Ascending aorta (tissue), 2 donors: ENCODE measurements around the gene ASRGL1. TPM values are rescaled to one million over a fixed set of nuclear protein-coding genes. Genes with fewer than 3 reads are reported as not detected.

Source experiments
- DNase-seq, 2 donors: peaks; one replicate each; pipeline ENCODE4 v3.0.0-alpha.2; 2019; ENCODE audit warnings: low spot score in 2 of 2
- H3K27ac ChIP-seq, 2 donors: fragments of 200-600 bp; sonication (generic); one replicate each; pipeline ENCODE4 v1.5.1; 2016 to 2017; ENCODE audit warnings: mild to moderate bottlenecking in 1 of 2
- H3K27me3 ChIP-seq: fragments of 200-600 bp; sonication (generic); one replicate; pipeline ENCODE4 v1.5.1; 2017
- H3K36me3 ChIP-seq, 2 donors: fragments of 200-600 bp; sonication (generic); one replicate each; pipeline ENCODE4 v1.5.1; 2016
- H3K4me1 ChIP-seq, 2 donors: fragments of 200-600 bp; sonication (generic); one replicate each; pipeline ENCODE4 v1.5.1; 2016 to 2017; ENCODE audit warnings: mild to moderate bottlenecking in 1 of 2
- H3K4me3 ChIP-seq, 2 donors: fragments of 200-600 bp; sonication (generic); one replicate each; pipeline ENCODE4 v1.5.1; 2016 to 2017; ENCODE audit warnings: mild to moderate bottlenecking in 1 of 2
- H3K9me3 ChIP-seq, 2 donors: fragments of 200-600 bp; sonication (generic); one replicate each; pipeline ENCODE4 v1.5.1; 2016
- intact Hi-C: fragments of 100-400 bp; cut with DNase I; formaldehyde crosslinking; loops from one replicate; pipeline ENCODE4 v1.15.1; 2023
- total RNA-seq: library from RNA; depleted of rRNA; stranded (reverse); fragments of >200 nt; gene quantifications from one replicate; pipeline ENCODE4 v1.1.0, GENCODE V29; 2016
- TF ChIP-seq, protein P1 (sequence below), 3 experiments: fragments of 200-600 bp in 2 of 3; fragments of 450-650 bp in 1 of 3; sonication (generic) in 2 of 3; IDR thresholded peaks; one replicate each; pipeline ENCODE4 v1.5.1; 2016 to 2019; ENCODE audit warnings: antibody characterized with exemption in 3 of 3, mild to moderate bottlenecking in 1 of 3, moderate library complexity in 1 of 3

The ASRGL1 gene
- total RNA-seq, 1 donor from 2014 or later, result 69.8 TPM

DNA sequence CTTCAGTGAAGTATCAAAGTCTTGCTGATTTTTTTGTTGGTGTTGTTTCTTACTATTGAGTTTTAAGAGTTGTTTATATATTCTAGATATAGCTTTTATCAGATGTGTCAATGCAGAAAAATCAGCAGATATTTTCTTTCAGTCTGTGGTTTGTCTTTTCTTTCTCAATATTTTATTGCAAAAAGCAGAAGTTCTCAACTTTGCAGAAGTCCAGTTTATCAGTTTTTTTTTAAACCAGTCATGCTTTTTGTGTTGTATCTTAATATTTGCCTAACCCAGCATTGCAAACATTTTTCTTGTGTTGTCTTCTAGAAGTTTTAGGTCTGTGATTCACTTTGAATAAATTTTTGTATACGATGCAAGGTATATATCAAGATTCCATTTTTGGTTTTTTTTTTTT lies 7.0 kb downstream of the ASRGL1 start:
- no peaks in the 10 kb centered on the region for H3K4me1 ChIP-seq
- H3K36me3 ChIP-seq, result no peaks in the 10 kb centered on the region
- H3K27ac ChIP-seq, result no peak overlapping the region
- H3K4me3 ChIP-seq, result no peak overlapping the region
- H3K9me3 ChIP-seq, result no peaks in the 10 kb centered on the region
- no peaks in the 10 kb centered on the region for H3K27me3 ChIP-seq
- no peak for DNase-seq
- TF ChIP-seq, protein P1, sequence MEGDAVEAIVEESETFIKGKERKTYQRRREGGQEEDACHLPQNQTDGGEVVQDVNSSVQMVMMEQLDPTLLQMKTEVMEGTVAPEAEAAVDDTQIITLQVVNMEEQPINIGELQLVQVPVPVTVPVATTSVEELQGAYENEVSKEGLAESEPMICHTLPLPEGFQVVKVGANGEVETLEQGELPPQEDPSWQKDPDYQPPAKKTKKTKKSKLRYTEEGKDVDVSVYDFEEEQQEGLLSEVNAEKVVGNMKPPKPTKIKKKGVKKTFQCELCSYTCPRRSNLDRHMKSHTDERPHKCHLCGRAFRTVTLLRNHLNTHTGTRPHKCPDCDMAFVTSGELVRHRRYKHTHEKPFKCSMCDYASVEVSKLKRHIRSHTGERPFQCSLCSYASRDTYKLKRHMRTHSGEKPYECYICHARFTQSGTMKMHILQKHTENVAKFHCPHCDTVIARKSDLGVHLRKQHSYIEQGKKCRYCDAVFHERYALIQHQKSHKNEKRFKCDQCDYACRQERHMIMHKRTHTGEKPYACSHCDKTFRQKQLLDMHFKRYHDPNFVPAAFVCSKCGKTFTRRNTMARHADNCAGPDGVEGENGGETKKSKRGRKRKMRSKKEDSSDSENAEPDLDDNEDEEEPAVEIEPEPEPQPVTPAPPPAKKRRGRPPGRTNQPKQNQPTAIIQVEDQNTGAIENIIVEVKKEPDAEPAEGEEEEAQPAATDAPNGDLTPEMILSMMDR (IDR thresholded peaks at IDR 0.05), result no peak
- intact Hi-C loops, result no loop called here

DNA sequence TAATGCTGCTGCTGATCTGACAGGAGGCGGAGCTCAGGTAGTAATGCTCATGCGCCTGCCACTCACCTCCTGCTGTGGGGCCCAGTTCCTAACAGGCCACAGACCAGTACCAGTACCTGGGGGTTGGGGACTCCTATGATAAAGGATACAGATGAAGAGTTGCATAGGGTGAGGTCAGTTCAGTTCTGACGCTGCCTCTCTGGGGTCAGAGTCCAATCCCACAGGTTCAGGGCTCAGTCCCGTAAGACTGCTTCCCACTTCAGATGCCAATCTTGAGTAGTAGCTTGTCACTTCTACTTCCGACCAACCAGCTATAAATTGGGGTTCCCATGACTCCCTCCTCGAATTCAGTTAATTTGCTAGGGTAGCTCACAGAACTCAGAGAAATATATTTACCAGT lies 8.6 kb downstream of the ASRGL1 start:
- Histone ChIP-seq H3K36me3 (no peaks in the 10 kb centered on the region), H3K4me3 (no peak overlapping the region), H3K27me3 (no peaks in the 10 kb centered on the region), H3K9me3 (no peaks in the 10 kb centered on the region), H3K4me1 (no peaks in the 10 kb centered on the region), H3K27ac (no peak overlapping the region)
- intact Hi-C loops, result no loop called here
- TF ChIP-seq, protein P1 (IDR thresholded peaks at IDR 0.05), result no peak
- no peak for DNase-seq

DNA sequence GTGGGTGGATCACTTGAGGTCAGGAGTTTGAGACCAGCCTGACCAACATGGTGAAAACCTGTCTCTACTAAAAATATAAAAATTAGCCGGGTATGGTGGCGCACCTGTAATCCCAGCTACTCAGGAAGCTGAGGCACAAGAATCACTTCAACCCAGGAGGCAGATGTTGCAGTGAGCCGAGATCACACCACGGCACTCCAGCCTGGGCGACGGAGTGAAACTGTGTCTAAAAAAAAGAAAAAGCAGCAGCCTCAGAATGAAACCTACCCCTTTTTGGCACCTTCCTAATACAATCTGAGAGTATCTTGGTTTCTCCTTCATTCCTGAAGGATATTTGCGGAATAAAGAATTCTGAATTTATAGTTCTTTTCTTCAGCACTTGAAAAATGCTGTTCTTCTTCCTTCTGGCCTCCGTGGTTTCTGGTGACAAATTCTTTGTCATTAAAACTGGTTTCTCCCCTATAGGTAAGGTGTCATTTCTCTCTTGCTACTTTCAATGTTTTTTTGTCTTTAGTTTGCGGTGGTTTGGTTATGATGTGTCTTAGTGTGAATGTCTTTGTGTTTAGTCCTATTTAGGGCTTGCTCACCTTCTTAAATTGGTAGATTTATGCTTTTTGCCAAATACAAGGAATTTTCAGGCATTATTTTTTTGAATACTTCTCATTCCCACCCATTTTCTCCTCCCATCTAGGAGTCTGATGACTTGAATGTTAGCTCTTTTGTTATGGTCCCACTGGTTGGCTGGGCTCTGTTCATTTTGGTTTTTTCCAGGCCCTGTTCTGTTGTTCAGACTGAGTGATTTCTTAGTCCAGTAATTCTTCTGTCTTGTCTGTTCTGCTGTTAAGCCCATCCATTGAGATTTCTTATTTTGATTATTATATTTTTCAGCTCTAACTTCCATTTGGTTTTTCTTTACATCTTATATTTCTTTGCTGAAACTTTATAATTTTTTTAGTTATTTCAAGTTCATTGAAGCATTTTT lies 15.4 kb downstream of the ASRGL1 start:
- Histone ChIP-seq H3K9me3 (no peaks in the 10 kb centered on the region), H3K27me3 (no peaks in the 10 kb centered on the region), H3K4me1 (no peaks in the 10 kb centered on the region), H3K4me3 (no peak overlapping the region), H3K27ac (no peak overlapping the region), H3K36me3 (no peaks in the 10 kb centered on the region)
- no peak for DNase-seq
- intact Hi-C loops, result no loop called here
- TF ChIP-seq, protein P1 (IDR thresholded peaks at IDR 0.05), result no peak

DNA sequence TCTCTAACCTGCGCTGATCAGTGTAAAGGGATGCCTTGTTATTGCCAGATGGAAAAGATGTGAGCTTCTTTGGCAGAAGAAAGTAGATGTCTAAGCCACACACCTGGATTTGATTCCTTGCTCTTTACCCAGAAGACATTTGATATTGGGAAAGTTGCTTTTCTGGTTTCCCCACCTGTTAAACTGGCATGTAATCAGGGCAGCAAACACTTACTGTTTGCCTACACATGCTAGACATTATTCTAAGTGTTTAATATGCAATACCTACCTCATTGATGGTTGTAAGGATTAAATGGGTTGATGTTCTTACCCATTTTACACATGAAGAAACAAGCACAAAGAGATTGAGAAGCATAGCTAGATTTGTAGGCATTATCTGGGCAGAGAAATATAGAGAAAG lies 16.6 kb downstream of the ASRGL1 start:
- Histone ChIP-seq H3K27ac (no peak overlapping the region), H3K36me3 (no peaks in the 10 kb centered on the region), H3K27me3 (no peaks in the 10 kb centered on the region), H3K4me1 (no peaks in the 10 kb centered on the region), H3K4me3 (no peak overlapping the region), H3K9me3 (no peaks in the 10 kb centered on the region)
- intact Hi-C loops, result no loop called here
- no peak for DNase-seq
- TF ChIP-seq, protein P1 (IDR thresholded peaks at IDR 0.05), result no peak

DNA sequence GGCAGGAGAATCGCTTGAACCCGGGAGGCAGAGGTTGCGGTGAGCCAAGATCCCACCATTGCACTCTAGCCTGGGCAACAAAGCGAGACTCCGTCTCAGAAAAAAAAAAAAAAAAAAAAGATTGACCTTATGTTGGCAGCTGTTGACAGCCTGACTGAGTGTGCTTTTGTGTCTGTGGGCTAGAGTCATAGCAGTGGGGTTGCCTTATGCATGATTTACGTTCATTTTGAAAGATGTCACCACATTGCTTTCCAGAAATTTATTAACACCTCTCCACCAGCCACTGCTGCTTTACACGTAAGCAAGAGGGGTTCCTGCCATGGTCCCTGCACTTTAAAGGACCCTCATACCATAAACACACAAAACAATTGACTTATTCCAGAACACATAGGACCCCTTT lies 21.0 kb downstream of the ASRGL1 start:
- no peaks in the 10 kb centered on the region for H3K4me1 ChIP-seq
- no peaks in the 10 kb centered on the region for H3K36me3 ChIP-seq
- H3K27me3 ChIP-seq, result no peaks in the 10 kb centered on the region
- intact Hi-C loops, result no loop called here
- no peak overlapping the region for H3K27ac ChIP-seq
- DNase-seq, result no peak
- no peaks in the 10 kb centered on the region for H3K9me3 ChIP-seq
- H3K4me3 ChIP-seq, result no peak overlapping the region
- TF ChIP-seq, protein P1 (IDR thresholded peaks at IDR 0.05), result no peak
